SU-DHL-6 (cell line): ENCODE results near the gene IL20RA.

Experiments used
- H2AFZ ChIP-seq: fragments of 200-600 bp; sonication (generic); 2 replicates; pipeline ENCODE4 v1.6.1; 2014; ENCODE audit warnings: low read depth, mild to moderate bottlenecking, moderate library complexity, mixed read lengths, antibody characterized with exemption, low read length; ENCODE audit not compliant: severe bottlenecking
- H3F3A ChIP-seq: fragments of 200-600 bp; shearing (Covaris generic); 2 replicates; pipeline ENCODE4 v1.6.0; 2016; ENCODE audit warnings: antibody characterized with exemption, mild to moderate bottlenecking; ENCODE audit not compliant: insufficient read depth
- H3K27ac ChIP-seq: fragments of 200-600 bp; sonication (generic); 2 replicates; pipeline ENCODE4 v1.5.1; 2016; ENCODE audit warnings: low read depth, mild to moderate bottlenecking, low read length, moderate library complexity, mixed read lengths
- H3K27me3 ChIP-seq: fragments of 200-600 bp; sonication (generic), shearing (Covaris generic); 2 replicates; pipeline ENCODE4 v1.6.0; 2014; ENCODE audit warnings: mild to moderate bottlenecking, low read length
- H3K36me3 ChIP-seq: fragments of 200-600 bp; sonication (generic); 2 replicates; pipeline ENCODE4 v1.6.1; 2014; ENCODE audit warnings: mild to moderate bottlenecking, low read length, mixed read lengths
- H3K4me2 ChIP-seq: fragments of 300-600, 200-600 bp; shearing (Covaris generic), sonication (generic); 2 replicates; pipeline ENCODE4 v1.6.0; 2014; ENCODE audit warnings: low read length, low read depth, mild to moderate bottlenecking; ENCODE audit not compliant: poor library complexity, severe bottlenecking
- H3K4me3 ChIP-seq: fragments of 200-600 bp; sonication (generic); 2 replicates; pipeline ENCODE4 v1.5.1; 2014; ENCODE audit warnings: antibody characterized with exemption, low read length, mild to moderate bottlenecking, mixed read lengths; ENCODE audit not compliant: insufficient read depth, poor library complexity, severe bottlenecking
- H3K79me2 ChIP-seq: fragments of 200-600 bp; sonication (generic); 2 replicates; pipeline ENCODE4 v1.6.1; 2014; ENCODE audit warnings: mild to moderate bottlenecking, low read length, moderate library complexity; ENCODE audit not compliant: insufficient read depth
- H3K9ac ChIP-seq: fragments of 200-600 bp; sonication (generic); 2 replicates; pipeline ENCODE4 v1.7.0; 2014; ENCODE audit warnings: mild to moderate bottlenecking, low read length
- H3K9me2 ChIP-seq: fragments of 200-600 bp; sonication (generic); replicated peaks from 2 replicates; pipeline ENCODE4 v1.6.1; 2014; ENCODE audit warnings: low read length; ENCODE audit not compliant: insufficient read depth
- H3K9me3 ChIP-seq: fragments of 200-600 bp; sonication (generic); 2 replicates; pipeline ENCODE4 v1.6.1; 2014; ENCODE audit warnings: low read length, mixed read lengths; ENCODE audit not compliant: insufficient read depth
- H4K20me1 ChIP-seq: fragments of 200-600 bp; sonication (generic); 2 replicates; pipeline ENCODE4 v1.6.1; 2014; ENCODE audit warnings: low read depth, mild to moderate bottlenecking, antibody characterized with exemption, low read length, moderate library complexity, mixed read lengths
- CTCF ChIP-seq: fragments of 200-600 bp; sonication (generic); IDR thresholded peaks from one replicate; pipeline ENCODE4 v1.5.1; 2017; ENCODE audit warnings: antibody characterized with exemption, mild to moderate bottlenecking, low read length, moderate library complexity; ENCODE audit not compliant: insufficient read depth, poor library complexity, severe bottlenecking
- EZH2phosphoT487 ChIP-seq: fragments of 200-600 bp; sonication (generic), shearing (Covaris generic); conservative IDR thresholded peaks from 2 replicates; pipeline ENCODE4 v1.6.1; 2018; ENCODE audit warnings: mild to moderate bottlenecking, antibody characterized with exemption, low read length, moderate library complexity, mixed read lengths

IL20RA gene

GRCh38 chr6:137051790-137052472 is 7.2 kb upstream of the IL20RA start:
- Histone ChIP-seq H3K9me2 (no peaks in the 10 kb centered on the region), H3K4me2 (no peak overlapping the region), H3K27ac (no peak overlapping the region), H3K9me3 (no peaks in the 10 kb centered on the region), H4K20me1 (no peaks in the 10 kb centered on the region), H3K4me3 (no peak overlapping the region), H3K79me2 (no peaks in the 10 kb centered on the region), H3K36me3 (no peaks in the 10 kb centered on the region), H3F3A (no peaks in the 10 kb centered on the region), H2AFZ (no peak overlapping the region), H3K27me3 (no peaks in the 10 kb centered on the region), H3K9ac (no peak overlapping the region)
- no peak for TF ChIP-seq CTCF
- TF ChIP-seq EZH2phosphoT487: no peak

GRCh38 chr6:137049095-137049494 is 4.3 kb upstream of the IL20RA start:
- Histone ChIP-seq H3K9me3 (no peaks in the 10 kb centered on the region), H3K36me3 (no peaks in the 10 kb centered on the region)
- TF ChIP-seq CTCF: no peak
- no peak for TF ChIP-seq EZH2phosphoT487

GRCh38 chr6:137046871-137047412 is 2.2 kb upstream of the IL20RA start:
- Histone ChIP-seq H3F3A (no peaks in the 10 kb centered on the region), H2AFZ (no peak overlapping the region), H3K4me3 (no peak overlapping the region), H3K9me2 (no peaks in the 10 kb centered on the region), H4K20me1 (no peaks in the 10 kb centered on the region), H3K36me3 (no peaks in the 10 kb centered on the region), H3K79me2 (no peaks in the 10 kb centered on the region), H3K27ac (no peak overlapping the region), H3K27me3 (no peaks in the 10 kb centered on the region), H3K4me2 (no peak overlapping the region), H3K9ac (no peak overlapping the region), H3K9me3 (no peaks in the 10 kb centered on the region)
- TF ChIP-seq CTCF (no peak), EZH2phosphoT487 (no peak)

More at GRCh38 chr6:137049095-137049494, 4.3 kb upstream of the IL20RA start:
- Histone ChIP-seq H2AFZ (no peak overlapping the region), H3K9me2 (no peaks in the 10 kb centered on the region), H3K4me2 (no peak overlapping the region), H3K27me3 (no peaks in the 10 kb centered on the region), H3K4me3 (no peak overlapping the region), H3K27ac (no peak overlapping the region), H3K79me2 (no peaks in the 10 kb centered on the region), H4K20me1 (no peaks in the 10 kb centered on the region), H3K9ac (no peak overlapping the region), H3F3A (no peaks in the 10 kb centered on the region)
